K562 (cell line): Measurements from ENCODE around the gene CNNM4. TPM values are rescaled to one million over a fixed set of nuclear protein-coding genes. Genes with fewer than 3 reads are reported as not detected.

Source experiments
- ATAC-seq: fragments of 200-7000 bp; cut with Tn5 transposase; 3 replicates; pipeline ENCODE4 v1.9.1; 2020; ENCODE audit warnings: moderate library complexity
- BruUV-seq: library from RNA; stranded (reverse); fragments of 400-500 nt; replicated peaks from 2 replicates; lab custom pipeline; 2021; lab: Mats Ljungman, UMichigan
- CTCF ChIA-PET: fragments of 300-600 bp; formaldehyde crosslinking; extraction: SDS; loops from one replicate; lab custom pipeline; 2021; ENCODE audit warnings: low intra/inter-chr PET ratio; lab: Yijun Ruan, JAX
- POLR2A ChIA-PET: fragments of 300-600, 350-650 bp; sonication (Branson Sonifier 250); formaldehyde crosslinking; extraction: SDS; loops from one replicate; lab custom pipeline; 2021; ENCODE audit warnings: antibody characterized with exemption, inconsistent platforms; lab: Yijun Ruan, JAX
- DNase-seq, 4 experiments: peaks; one replicate each; pipeline versions ENCODE4 v3.0.0 to v3.0.0-alpha.2; 2011 to 2018; ENCODE audit warnings: low spot score in 3 of 4, mixed read lengths in 3 of 4; ENCODE audit errors: extremely low read depth in 1 of 4
- FAIRE-seq: peaks from 2 replicates; lab custom pipeline; 2011; peaks lifted over from hg19 to GRCh38; lab: Jason Lieb, UNC
- H2AFZ ChIP-seq: 2 replicates; pipeline ENCODE4 v1.6.0; 2011; ENCODE audit warnings: low read depth, low read length, control low read depth, inconsistent platforms
- H3K27ac ChIP-seq: fragments of 200-600 bp; 3 replicates; pipeline ENCODE4 v1.8.0; 2011; ENCODE audit warnings: low read depth, mild to moderate bottlenecking, control low read depth, inconsistent platforms, low read length, moderate library complexity, mixed read lengths; ENCODE audit errors: extremely low read depth
- H3K27me3 ChIP-seq, 2 experiments: fragments of 300-600 bp in 1 of 2; 2 replicates in 1 of 2; 3 replicates in 1 of 2; pipeline versions ENCODE4 v1.6.0 to v1.8.0; 2011; ENCODE audit warnings: inconsistent platforms in 2 of 2, low read length in 2 of 2, mild to moderate bottlenecking in 1 of 2, mixed read lengths in 1 of 2, moderate library complexity in 1 of 2; ENCODE audit not compliant: control insufficient read depth in 2 of 2, insufficient read depth in 2 of 2
- H3K36me3 ChIP-seq: fragments of 300-600 bp; 3 replicates; pipeline ENCODE4 v1.8.0; 2011; ENCODE audit warnings: mild to moderate bottlenecking, low read length, inconsistent platforms; ENCODE audit not compliant: control insufficient read depth, insufficient read depth
- H3K4me1 ChIP-seq, 2 experiments: fragments of 200-600 bp in 1 of 2; replicated peaks in 1 of 2; 2 replicates in 1 of 2; 3 replicates in 1 of 2; pipeline versions ENCODE4 v1.5.1 to v1.8.0; 2011; ENCODE audit warnings: inconsistent platforms in 2 of 2, low read length in 2 of 2, mild to moderate bottlenecking in 1 of 2, mixed read lengths in 1 of 2, moderate library complexity in 1 of 2; ENCODE audit not compliant: control insufficient read depth in 2 of 2, insufficient read depth in 2 of 2
- H3K4me2 ChIP-seq: 2 replicates; pipeline ENCODE4 v1.6.1; 2011; ENCODE audit warnings: low read length, control low read depth, inconsistent platforms, mixed read lengths; ENCODE audit not compliant: insufficient read depth
- H3K4me3 ChIP-seq: fragments of 200-600 bp; sonication (generic), shearing (Covaris generic); 2 replicates; pipeline ENCODE4 v1.5.1; 2016; ENCODE audit warnings: control low read depth, inconsistent platforms
- H3K79me2 ChIP-seq: fragments of 200-600 bp; 3 replicates; pipeline ENCODE4 v1.8.0; 2011; ENCODE audit warnings: low read length, inconsistent platforms; ENCODE audit not compliant: control insufficient read depth, insufficient read depth
- H3K9ac ChIP-seq, 2 experiments: 2 replicates each; pipeline versions ENCODE4 v1.6.0 to v1.6.1; 2011; ENCODE audit warnings: low read depth in 2 of 2, low read length in 2 of 2, control low read depth in 1 of 2, inconsistent platforms in 1 of 2, mild to moderate bottlenecking in 1 of 2, mixed read lengths in 1 of 2; ENCODE audit not compliant: insufficient read depth in 1 of 2
- H3K9me1 ChIP-seq: one replicate; pipeline ENCODE4 v1.6.0; 2011; ENCODE audit warnings: inconsistent platforms, mild to moderate bottlenecking, low read length, moderate library complexity; ENCODE audit not compliant: control insufficient read depth, insufficient read depth
- H3K9me3 ChIP-seq: replicated peaks from 2 replicates; pipeline ENCODE4 v1.5.1; 2011; ENCODE audit warnings: low read depth, low read length, inconsistent platforms; ENCODE audit not compliant: control insufficient read depth, insufficient read depth
- H4K20me1 ChIP-seq: replicated peaks from 2 replicates; pipeline ENCODE4 v1.6.1; 2011; ENCODE audit warnings: low read length, inconsistent platforms, mixed read lengths; ENCODE audit not compliant: control insufficient read depth, insufficient read depth
- BCL6 ChIP-seq: fragments of 250-450 bp; sonication (Bioruptor Pico); IDR thresholded peaks from 2 replicates; pipeline ENCODE4 v1.4.0; 2020
- CAMTA2 ChIP-seq: fragments of 250-450 bp; sonication (Bioruptor Pico); conservative IDR thresholded peaks from 2 replicates; pipeline ENCODE4 v1.5.1; 2022
- CBX2 ChIP-seq: fragments of 200-600 bp; sonication (generic); IDR thresholded peaks from one replicate; pipeline ENCODE4 v1.6.1; 2012; ENCODE audit warnings: mild to moderate bottlenecking, low read length, inconsistent platforms; ENCODE audit not compliant: insufficient read depth, poor library complexity, severe bottlenecking
- CUX1 ChIP-seq: fragments of 200-800 bp; sonication (Bioruptor generic); IDR thresholded peaks from 2 replicates; pipeline ENCODE4 v1.6.1; 2016; ENCODE audit warnings: missing genetic modification characterization, missing compliant biosample characterization
- FOSL1 ChIP-seq: fragments of 200-800 bp; sonication (Bioruptor generic); conservative IDR thresholded peaks from 2 replicates; pipeline ENCODE4 v1.6.1; 2016; ENCODE audit warnings: missing genetic modification characterization, missing compliant biosample characterization
- MAFK ChIP-seq: IDR thresholded peaks from 2 replicates; pipeline ENCODE4 v1.6.1; 2011; ENCODE audit warnings: low read length, improper control_type of control experiment
- PHTF2 ChIP-seq: fragments of 250-450 bp; sonication (Bioruptor Pico); IDR thresholded peaks from 2 replicates; pipeline ENCODE4 v1.5.0; 2021; ENCODE audit warnings: mild to moderate bottlenecking
- RAD51 ChIP-seq: fragments of 450-650 bp; IDR thresholded peaks from 2 replicates; pipeline ENCODE4 v1.7.1; 2016; ENCODE audit warnings: low read depth, mild to moderate bottlenecking, borderline replicate concordance
- SRSF1 ChIP-seq: fragments of 200-400 bp; formaldehyde crosslinking; IDR thresholded peaks from 2 replicates; pipeline ENCODE4 v1.6.1; 2017; ENCODE audit warnings: mild to moderate bottlenecking, low read depth, low read length, moderate library complexity
- STAG1 ChIP-seq: sonication (generic); formaldehyde crosslinking; IDR thresholded peaks from 2 replicates; pipeline ENCODE4 v1.5.0; 2020; ENCODE audit warnings: missing genetic modification reagents, borderline replicate concordance
- ZBTB7A ChIP-seq: IDR thresholded peaks from 2 replicates; pipeline ENCODE4 v1.6.1; 2011; ENCODE audit warnings: low read depth, mild to moderate bottlenecking, low read length, moderate library complexity, borderline replicate concordance; ENCODE audit not compliant: control insufficient read depth
- ZBTB8A ChIP-seq: fragments of 450-650 bp; IDR thresholded peaks from 2 replicates; pipeline ENCODE4 v1.6.1; 2018; ENCODE audit warnings: mild to moderate bottlenecking, moderate library complexity; ENCODE audit not compliant: partially characterized antibody
- ZNF134 ChIP-seq: fragments of 250-450 bp; sonication (Bioruptor Pico); conservative IDR thresholded peaks from 2 replicates; pipeline ENCODE4 v1.4.0; 2020
- ZNF24 ChIP-seq: fragments of 450-650 bp; IDR thresholded peaks from 2 replicates; pipeline ENCODE4 v1.6.1; 2016
- ZNF518B ChIP-seq: fragments of 250-450 bp; sonication (Bioruptor Pico); IDR thresholded peaks from 2 replicates; pipeline ENCODE4 v1.5.0; 2021; ENCODE audit warnings: mild to moderate bottlenecking, moderate library complexity
- in situ Hi-C: fragments of 300-500 bp; cut with MboI; formaldehyde crosslinking; loops from 4 replicates; pipeline ENCODE4 v1.15.0; 2018; ENCODE audit warnings: inconsistent platforms, mixed read lengths
- intact Hi-C: fragments of 100-400 bp; cut with micrococcal nuclease; formaldehyde crosslinking; loops from 2 replicates; pipeline ENCODE4 v1.14.2; 2022
- polyA plus RNA-seq, 8 experiments: library from polyadenylated mRNA; depleted of rRNA in 4 of 8; stranded (reverse) in 5 of 8; unstranded in 3 of 8; fragments of >200 nt; fragmentation: Nextera tagmentation in 2 of 8; fragmentation: Illumina TruSeq in 1 of 8; extraction: Ambion mirVana in 2 of 8; extraction: Trizol in 1 of 8; gene quantifications; 2 replicates each; pipeline versions ENCODE4 v1.2.1 to v1.2.3, GENCODE V29; 2011 to 2014; ENCODE audit warnings: inconsistent platforms in 1 of 8, missing spikeins in 1 of 8
- total RNA-seq, 7 experiments: library from RNA; depleted of rRNA in 6 of 7; stranded (reverse); fragments of >200 nt in 6 of 7; fragmentation: Illumina TruSeq in 2 of 7; extraction: Trizol in 2 of 7; gene quantifications; 2 replicates each; pipeline versions ENCODE4 v1.2.1 to v1.2.3, GENCODE V29; 2011 to 2021; ENCODE audit warnings: low replicate concordance in 1 of 7

The CNNM4 gene
- total and polyA plus RNA-seq, 9 of the 15 experiments (the other 6 are each of a cell fraction or from before 2014, with no cell fraction given), result 0.96 to 6.3 (median 2.8) TPM

- TF ChIP-seq MAFK (no peak), STAG1 (no peak), FOSL1 (tag) (no peak)
These were observed 42.0 kb downstream of the CNNM4 start (continued) for GRCh38 chr2:96802721-96803120.

- in situ Hi-C loops (no loop called here), intact Hi-C loops (loop anchor here (10.0 kb wide), 1 partner anchor 250 kb away; no protein-coding TSS in a partner anchor)
- Histone ChIP-seq H3K27ac (no peak overlapping the region), H3K27me3 (no peaks in the 10 kb centered on the region), H3K4me2 (no peak overlapping the region), H3K4me1 (peaks cover 3 to 16% of the 10 kb centered on the region in 2 experiments; a peak in 4 of 5 replicates), H4K20me1 (no peaks in the 10 kb centered on the region), H2AFZ (no peak overlapping the region), H3K79me2 (no peaks in the 10 kb centered on the region), H3K9me3 (no peaks in the 10 kb centered on the region), H3K9ac (no peak overlapping the region), H3K9me1 (peaks cover 2% of the 10 kb centered on the region), H3K36me3 (peaks cover 17% of the 10 kb centered on the region; the same call in 2 of the 3 replicates), H3K4me3 (no peak overlapping the region)
- no peak for FAIRE-seq
- CTCF ChIA-PET, result no interaction called here
- POLR2A ChIA-PET, result interaction anchor here (0.5 kb wide), 1 partner anchor 17 kb away, joined by 3 read pairs; no protein-coding TSS in a partner anchor
- no TSS peak for BruUV-seq
- no peak for DNase-seq
- ATAC-seq, result no peak
- TF ChIP-seq ZBTB7A, result no peak
- no peak for TF ChIP-seq ZBTB8A
- no peak for TF ChIP-seq RAD51
- TF ChIP-seq PHTF2 (CRISPR knock-in tag), result no peak
- no peak for TF ChIP-seq CUX1 (CRISPR knock-in tag)
- TF ChIP-seq ZNF24, result no peak
- no peak for TF ChIP-seq ZNF518B (CRISPR knock-in tag)
- TF ChIP-seq BCL6 (CRISPR knock-in tag), result no peak
- TF ChIP-seq CBX2, result no peak
- no peak for TF ChIP-seq CAMTA2 (CRISPR knock-in tag)
- no peak for TF ChIP-seq ZNF134 (CRISPR knock-in tag)
- no peak for TF ChIP-seq SRSF1
These were observed 44.3 kb downstream of the CNNM4 start for GRCh38 chr2:96804986-96805385.
